HepG2 (cell line): ENCODE data around the gene GRIK3.

Experiments used
- EED ChIP-seq: sonication (generic); formaldehyde crosslinking; IDR thresholded peaks from 2 replicates; pipeline ENCODE4 v1.5.0; 2020; ENCODE audit warnings: mild to moderate bottlenecking, missing genetic modification reagents
- IRF2 ChIP-seq: IDR thresholded peaks from 2 replicates; pipeline ENCODE4 v1.6.1; 2018; ENCODE audit warnings: missing genetic modification reagents, missing compliant biosample characterization
- MXD4 ChIP-seq: IDR thresholded peaks from 2 replicates; pipeline ENCODE4 v1.6.1; 2016; ENCODE audit warnings: mild to moderate bottlenecking, missing biosample characterization, missing genetic modification reagents
- POLR2AphosphoS5 ChIP-seq: IDR thresholded peaks from 2 replicates; pipeline ENCODE4 v1.6.1; 2012; ENCODE audit warnings: low read depth, low read length
- ZC3H4 ChIP-seq: sonication (generic); formaldehyde crosslinking; IDR thresholded peaks from 2 replicates; pipeline ENCODE4 v1.4.0; 2020; ENCODE audit warnings: missing genetic modification reagents, borderline replicate concordance
- ZNF547 ChIP-seq: sonication (generic); formaldehyde crosslinking; IDR thresholded peaks from 2 replicates; pipeline ENCODE4 v1.5.1; 2020; ENCODE audit warnings: mild to moderate bottlenecking, missing genetic modification reagents
- TF ChIP-seq, protein P1 (sequence below): sonication (generic); formaldehyde crosslinking; IDR thresholded peaks from 2 replicates; pipeline ENCODE4 v1.5.1; 2020; ENCODE audit warnings: mild to moderate bottlenecking, missing genetic modification reagents, moderate library complexity
- TF ChIP-seq, protein P2 (sequence below): sonication (generic); formaldehyde crosslinking; IDR thresholded peaks from 2 replicates; pipeline ENCODE4 v1.4.0; 2020; ENCODE audit warnings: mild to moderate bottlenecking, missing genetic modification reagents

GRCh38 chr1:36944883-36945282 lies 89.4 kb downstream of the GRIK3 start:
- no peak for TF ChIP-seq MXD4
- TF ChIP-seq, protein P1, sequence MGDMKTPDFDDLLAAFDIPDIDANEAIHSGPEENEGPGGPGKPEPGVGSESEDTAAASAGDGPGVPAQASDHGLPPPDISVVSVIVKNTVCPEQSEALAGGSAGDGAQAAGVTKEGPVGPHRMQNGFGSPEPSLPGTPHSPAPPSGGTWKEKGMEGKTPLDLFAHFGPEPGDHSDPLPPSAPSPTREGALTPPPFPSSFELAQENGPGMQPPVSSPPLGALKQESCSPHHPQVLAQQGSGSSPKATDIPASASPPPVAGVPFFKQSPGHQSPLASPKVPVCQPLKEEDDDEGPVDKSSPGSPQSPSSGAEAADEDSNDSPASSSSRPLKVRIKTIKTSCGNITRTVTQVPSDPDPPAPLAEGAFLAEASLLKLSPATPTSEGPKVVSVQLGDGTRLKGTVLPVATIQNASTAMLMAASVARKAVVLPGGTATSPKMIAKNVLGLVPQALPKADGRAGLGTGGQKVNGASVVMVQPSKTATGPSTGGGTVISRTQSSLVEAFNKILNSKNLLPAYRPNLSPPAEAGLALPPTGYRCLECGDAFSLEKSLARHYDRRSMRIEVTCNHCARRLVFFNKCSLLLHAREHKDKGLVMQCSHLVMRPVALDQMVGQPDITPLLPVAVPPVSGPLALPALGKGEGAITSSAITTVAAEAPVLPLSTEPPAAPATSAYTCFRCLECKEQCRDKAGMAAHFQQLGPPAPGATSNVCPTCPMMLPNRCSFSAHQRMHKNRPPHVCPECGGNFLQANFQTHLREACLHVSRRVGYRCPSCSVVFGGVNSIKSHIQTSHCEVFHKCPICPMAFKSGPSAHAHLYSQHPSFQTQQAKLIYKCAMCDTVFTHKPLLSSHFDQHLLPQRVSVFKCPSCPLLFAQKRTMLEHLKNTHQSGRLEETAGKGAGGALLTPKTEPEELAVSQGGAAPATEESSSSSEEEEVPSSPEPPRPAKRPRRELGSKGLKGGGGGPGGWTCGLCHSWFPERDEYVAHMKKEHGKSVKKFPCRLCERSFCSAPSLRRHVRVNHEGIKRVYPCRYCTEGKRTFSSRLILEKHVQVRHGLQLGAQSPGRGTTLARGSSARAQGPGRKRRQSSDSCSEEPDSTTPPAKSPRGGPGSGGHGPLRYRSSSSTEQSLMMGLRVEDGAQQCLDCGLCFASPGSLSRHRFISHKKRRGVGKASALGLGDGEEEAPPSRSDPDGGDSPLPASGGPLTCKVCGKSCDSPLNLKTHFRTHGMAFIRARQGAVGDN (CRISPR knock-in tag) = no peak
- no peak for TF ChIP-seq IRF2 (CRISPR knock-in tag)
- TF ChIP-seq POLR2AphosphoS5 = no peak
- TF ChIP-seq ZC3H4 = no peak
- TF ChIP-seq, protein P2, sequence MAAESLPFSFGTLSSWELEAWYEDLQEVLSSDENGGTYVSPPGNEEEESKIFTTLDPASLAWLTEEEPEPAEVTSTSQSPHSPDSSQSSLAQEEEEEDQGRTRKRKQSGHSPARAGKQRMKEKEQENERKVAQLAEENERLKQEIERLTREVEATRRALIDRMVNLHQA (CRISPR knock-in tag) = no peak
- no peak for TF ChIP-seq ZNF547 (CRISPR knock-in tag)
- no peak for TF ChIP-seq EED
